GM12801 (cell line): ENCODE measurements around the gene EPHB2.

Experiments used
- CTCF ChIP-seq: IDR thresholded peaks from one replicate; pipeline ENCODE4 v1.5.1; 2011; ENCODE audit warnings: control low read depth; ENCODE audit not compliant: insufficient read length; ENCODE audit errors: extremely low read depth

EPHB2 gene

GRCh38 chr1:22835636-22836319 is 125.1 kb downstream of the EPHB2 start:
- TF ChIP-seq CTCF, result no peak

- no peak for TF ChIP-seq CTCF
Measured at GRCh38 chr1:22836850-22837249, 126.2 kb downstream of the EPHB2 start.

- no peak for TF ChIP-seq CTCF
Measured at GRCh38 chr1:22837332-22837731, 126.7 kb downstream of the EPHB2 start.

GRCh38 chr1:22838965-22839364 is 128.3 kb downstream of the EPHB2 start:
- TF ChIP-seq CTCF, result no peak

GRCh38 chr1:22839806-22840205 is 129.2 kb downstream of the EPHB2 start:
- TF ChIP-seq CTCF, result no peak

GRCh38 chr1:22841142-22841541 is 130.5 kb downstream of the EPHB2 start:
- TF ChIP-seq CTCF, result no peak

- TF ChIP-seq CTCF, result no peak
Measured at GRCh38 chr1:22841860-22842281, 131.2 kb downstream of the EPHB2 start.
